NCI-H345 treated with DMSO at 0.1 percent for 48 hours (cell line): ENCODE measurements around the gene UST.
"Not testable (repeated sequence)": the region's sequence is repeated elsewhere in the genome, so short reads cannot be mapped to it uniquely, and the experiment has no call there.

Experiments used
- DNase-seq: peaks from one replicate; lab custom pipeline; 2025; ENCODE audit not compliant: unreplicated experiment; lab: John Stamatoyannopoulos, UW

UST gene

GRCh38 chr6:148943451-148943850 lies 196.6 kb downstream of the UST start:
- no peak for DNase-seq

DNA sequence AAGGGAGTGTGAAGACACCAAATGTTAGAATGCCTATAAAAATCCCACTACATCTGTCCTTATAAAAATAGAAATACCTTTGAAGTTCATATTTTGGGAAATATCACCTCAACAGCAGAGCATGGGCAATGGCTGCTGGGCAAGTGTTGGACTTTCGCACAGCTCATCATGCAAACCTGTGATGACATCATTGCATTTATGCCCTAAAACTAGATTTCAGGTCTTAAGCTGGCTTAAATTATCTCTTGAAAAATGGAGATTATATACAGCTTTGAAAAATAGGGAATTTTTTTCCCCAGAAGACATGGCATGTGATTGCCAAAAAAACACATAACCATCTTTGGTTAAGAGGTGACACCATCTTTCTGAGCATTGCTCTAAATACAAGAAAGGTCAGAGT lies 197.8 kb downstream of the UST start:
- DNase-seq = no peak

DNA sequence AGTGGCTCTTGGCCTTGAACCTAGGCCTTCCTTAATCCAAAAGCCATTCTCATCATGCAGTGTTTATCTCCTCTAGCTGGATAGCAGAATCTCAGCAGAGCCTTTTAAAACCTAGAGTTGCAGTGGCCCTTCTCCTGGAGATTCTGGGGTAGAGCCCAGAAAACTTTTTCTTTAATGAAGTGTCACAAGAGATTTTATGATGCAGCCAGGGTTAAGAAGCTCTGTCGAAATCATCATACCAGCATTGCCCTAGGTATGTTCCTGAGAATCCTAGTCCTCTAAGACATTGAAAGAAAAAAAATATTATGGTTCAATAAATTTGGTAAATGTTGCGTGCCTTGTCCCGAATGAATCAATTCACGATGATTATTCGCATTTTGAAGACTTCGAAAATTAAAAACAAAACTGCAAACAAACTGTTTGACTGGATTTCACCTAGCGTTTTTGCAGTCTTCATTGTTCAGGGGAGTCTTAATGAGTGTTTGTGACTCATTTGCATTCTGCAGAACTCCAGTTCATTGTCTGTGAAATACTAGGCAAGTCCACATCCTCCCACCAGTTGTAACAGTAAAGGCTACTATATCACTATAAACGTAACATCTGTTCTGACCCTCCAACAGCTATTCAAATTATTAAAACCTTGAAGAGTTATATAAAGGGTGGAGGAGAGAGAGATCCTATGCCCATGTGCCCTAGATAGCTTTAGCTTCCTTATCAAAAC lies 198.6 kb downstream of the UST start:
- no peak for DNase-seq

DNA sequence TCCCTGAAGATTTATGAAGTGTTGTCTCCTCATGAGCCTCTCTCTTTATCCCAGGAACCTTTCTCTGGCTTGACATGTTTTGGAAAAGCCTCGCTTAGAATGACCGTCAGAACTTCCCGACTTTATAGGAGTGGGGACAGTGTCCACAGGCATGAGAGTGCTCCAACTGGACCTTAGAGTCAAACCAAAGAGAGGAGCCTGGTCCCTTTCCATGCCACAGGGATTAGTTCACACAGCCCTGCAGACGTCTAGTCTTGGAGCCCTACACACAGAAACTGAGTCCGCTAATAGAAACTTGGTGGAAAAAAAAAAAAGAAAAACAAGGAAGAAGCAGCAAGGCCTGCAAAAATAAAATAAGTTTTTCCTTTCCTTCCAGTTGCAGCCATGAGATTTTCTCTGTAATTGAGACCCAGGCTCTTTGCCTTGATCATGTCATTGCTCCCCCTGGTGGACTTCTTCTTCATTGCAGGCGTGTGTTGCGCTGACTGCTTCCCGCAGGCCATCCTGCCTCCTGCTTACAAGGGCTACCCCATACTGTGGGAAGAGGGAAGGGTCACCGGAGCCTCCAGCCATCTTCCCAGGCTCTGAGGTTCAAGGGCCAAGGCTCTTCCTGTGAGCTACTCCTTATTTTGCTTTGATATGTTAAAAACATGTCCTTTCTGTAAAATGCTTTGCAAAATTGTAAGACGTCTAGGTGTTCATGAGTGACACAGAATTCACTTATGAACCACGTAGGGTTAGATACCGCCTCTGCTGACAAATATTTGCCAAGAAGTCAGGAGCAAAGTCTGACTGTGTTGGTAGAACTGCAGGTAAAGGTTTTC lies 201.0 kb downstream of the UST start:
- DNase-seq = peak; percentile 53

GRCh38 chr6:148951662-148952061 lies 204.8 kb downstream of the UST start:
- no peak for DNase-seq

GRCh38 chr6:148952147-148953035 lies 205.6 kb downstream of the UST start:
- no peak for DNase-seq

DNA sequence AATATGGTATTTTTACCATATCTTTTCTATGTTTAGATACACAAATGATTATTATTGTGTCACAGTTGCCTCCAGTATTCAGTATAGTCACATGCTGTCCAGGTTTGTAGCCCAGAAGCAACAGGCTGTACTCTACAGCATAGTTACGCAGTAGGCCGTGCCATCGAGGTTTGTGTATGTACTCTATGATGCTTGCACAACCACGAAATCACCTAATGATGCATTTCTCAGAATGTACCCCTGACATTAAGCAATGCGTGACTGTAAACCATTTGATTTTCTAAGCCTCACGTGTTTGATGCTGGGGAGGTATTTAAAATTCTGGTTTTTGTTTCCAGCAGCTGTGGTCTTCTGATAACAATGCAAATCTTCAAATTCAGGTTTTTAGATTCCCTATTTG lies 207.6 kb downstream of the UST start:
- DNase-seq = no peak

DNA sequence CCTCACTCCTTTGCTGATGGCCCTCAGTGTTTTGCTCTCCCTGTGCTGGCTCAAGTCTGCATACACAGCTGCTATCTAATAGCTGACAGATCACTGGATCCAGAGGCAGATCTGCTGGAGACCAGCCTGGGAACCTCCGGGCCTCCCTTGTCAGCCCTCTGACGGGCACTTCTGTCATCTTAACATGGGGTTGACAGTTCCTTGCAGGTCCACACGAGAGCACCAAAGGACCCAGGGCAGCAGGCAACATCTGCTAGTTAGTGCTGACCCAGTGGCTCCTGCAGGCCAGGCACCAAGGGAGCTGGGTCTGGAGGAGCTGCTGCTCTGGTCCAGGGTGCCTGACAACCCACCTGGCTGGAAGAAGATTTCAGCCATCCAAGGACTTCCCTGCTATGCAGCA lies 208.1 kb downstream of the UST start:
- no peak for DNase-seq

GRCh38 chr6:148955441-148955840 lies 208.6 kb downstream of the UST start:
- no peak for DNase-seq

- DNase-seq = not testable (repeated sequence)
Observed at GRCh38 chr6:148956163-148956562, 209.3 kb downstream of the UST start.

GRCh38 chr6:148957752-148958151 lies 210.9 kb downstream of the UST start:
- no peak for DNase-seq

DNA sequence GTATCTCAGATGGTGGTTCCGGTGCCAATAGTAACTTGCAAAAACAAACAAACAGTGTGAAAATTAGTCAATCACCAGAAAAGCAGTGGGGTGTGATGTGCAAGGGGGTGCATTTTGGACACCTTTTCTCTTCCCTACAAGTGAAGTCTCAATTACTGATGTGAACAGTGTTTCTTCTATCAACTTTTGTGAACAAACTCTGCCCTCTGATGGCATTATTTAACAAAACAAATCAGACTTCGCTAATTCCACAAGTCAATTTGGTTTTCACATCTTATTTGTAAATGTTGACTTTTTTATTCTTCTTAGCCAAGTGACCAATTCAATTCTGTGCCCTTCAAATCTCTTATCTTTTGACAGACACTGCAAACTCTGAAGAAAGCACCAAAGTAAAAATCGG lies 212.2 kb downstream of the UST start:
- DNase-seq = no peak

DNA sequence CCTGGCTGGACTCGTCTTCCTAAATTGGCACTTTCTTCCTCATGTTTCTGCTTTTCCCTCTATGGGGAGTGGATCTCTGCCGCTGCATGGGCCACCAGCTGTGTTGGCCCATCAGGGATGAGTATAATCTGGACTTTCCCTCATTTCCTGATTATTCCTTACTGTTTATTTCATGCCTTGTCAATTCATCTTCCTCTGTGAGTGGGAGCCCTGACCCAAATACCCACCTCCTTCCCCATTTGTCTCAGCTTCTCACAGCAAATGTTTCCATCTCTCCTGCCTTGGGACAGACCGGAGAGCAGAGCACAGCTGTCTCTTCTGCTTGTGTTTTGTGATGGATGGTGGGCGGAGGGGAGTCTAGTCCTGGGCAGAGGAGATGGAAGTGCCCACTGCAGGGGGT lies 212.7 kb downstream of the UST start:
- DNase-seq = no peak

GRCh38 chr6:148962854-148963515 lies 216.2 kb downstream of the UST start:
- no peak for DNase-seq

DNA sequence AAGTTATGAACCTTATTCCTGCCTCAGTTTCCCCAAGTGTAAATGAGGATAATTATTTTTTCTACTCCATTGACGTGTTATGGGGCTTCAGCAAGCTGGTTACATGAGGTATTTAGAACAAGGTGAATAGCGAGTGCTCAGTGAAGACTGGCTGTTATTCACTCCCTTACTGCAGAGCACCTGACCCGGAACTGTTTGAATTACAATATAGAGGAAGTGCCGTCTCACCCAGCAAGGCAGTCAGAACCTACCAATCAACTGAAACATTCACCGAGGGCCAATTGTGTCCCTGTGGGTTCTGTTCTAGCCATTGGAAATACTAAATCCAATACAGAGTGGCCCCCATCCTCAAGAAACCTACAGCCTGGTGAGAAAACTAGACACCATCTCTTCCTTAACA lies 216.9 kb downstream of the UST start:
- DNase-seq = no peak

GRCh38 chr6:148964467-148964866 lies 217.6 kb downstream of the UST start:
- DNase-seq = no peak

DNA sequence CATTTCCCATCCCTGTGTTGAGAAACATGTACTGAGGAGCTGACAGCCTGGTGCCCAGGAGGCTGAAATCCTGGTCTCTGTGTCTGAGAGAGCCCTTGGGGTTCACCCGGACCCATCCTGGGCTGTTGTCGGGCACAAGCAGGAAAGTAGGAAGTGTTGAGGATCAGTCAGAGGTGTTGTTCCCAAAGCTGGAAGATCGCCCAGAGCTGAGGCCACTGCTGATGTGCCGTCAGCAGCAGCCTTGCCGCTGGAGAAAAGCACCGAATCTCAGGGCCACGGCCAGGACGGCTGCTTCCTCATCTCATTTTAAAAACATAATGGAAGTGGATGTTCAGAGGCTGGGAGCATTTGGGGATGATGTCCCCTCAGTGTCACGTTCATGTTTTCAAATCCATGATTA lies 218.5 kb downstream of the UST start:
- no peak for DNase-seq

DNA sequence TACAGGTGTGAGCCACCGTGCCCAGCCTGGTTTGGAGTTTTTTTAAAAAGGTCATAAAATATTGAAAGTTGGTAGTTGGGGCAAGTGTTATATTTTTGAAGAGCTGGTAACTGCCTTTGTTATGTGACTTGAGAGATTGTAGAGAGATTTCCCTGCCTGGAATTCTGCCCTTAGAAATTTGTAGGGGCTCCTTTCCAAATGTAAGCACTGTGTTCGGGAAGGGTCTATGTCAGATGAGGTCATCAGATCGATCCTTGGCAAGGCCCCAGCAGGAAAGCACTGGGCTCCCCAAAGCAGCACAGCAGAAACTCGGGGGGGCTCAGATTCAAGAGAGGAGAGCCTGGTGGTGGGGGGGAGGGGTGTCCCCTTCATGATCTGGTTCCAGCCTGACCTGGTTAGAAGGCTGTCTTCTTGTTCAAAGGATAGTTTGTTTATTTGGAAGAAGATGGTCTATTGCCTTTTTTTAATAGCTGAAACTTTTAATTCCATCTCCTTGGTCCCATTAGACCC lies 220.2 kb downstream of the UST start:
- DNase-seq = no peak

- no peak for DNase-seq
Observed at GRCh38 chr6:148967541-148967956, 220.7 kb downstream of the UST start.

- DNase-seq = no peak
Observed at GRCh38 chr6:148968771-148969602, 222.2 kb downstream of the UST start.
